ENCODE results near the gene GAPVD1. TPM values are rescaled to one million over a fixed set of nuclear protein-coding genes. Genes with fewer than 3 reads are reported as not detected.

GAPVD1 gene
- total and polyA plus RNA-seq, 2 of the 13 experiments (the other 11 are each of a cell fraction or from before 2014, with no cell fraction given), result 11.1 to 33.2 TPM

- TF ChIP-seq, protein P1, sequence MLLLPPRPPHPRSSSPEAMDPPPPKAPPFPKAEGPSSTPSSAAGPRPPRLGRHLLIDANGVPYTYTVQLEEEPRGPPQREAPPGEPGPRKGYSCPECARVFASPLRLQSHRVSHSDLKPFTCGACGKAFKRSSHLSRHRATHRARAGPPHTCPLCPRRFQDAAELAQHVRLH (CRISPR knock-in tag; IDR thresholded peaks at IDR 0.05; ENCODE audit: borderline replicate concordance, low read depth), result no peak
- TF ChIP-seq ZNF354B (CRISPR knock-in tag; IDR thresholded peaks at IDR 0.05) (no peak), ZSCAN20 (CRISPR knock-in tag; IDR thresholded peaks at IDR 0.05; ENCODE audit: borderline replicate concordance) (no peak), HNRNPL (IDR thresholded peaks at IDR 0.05; ENCODE audit: low read depth, low read length) (no peak), SMAD3 (CRISPR knock-in tag; IDR thresholded peaks at IDR 0.05) (no peak), MAX (IDR thresholded peaks at IDR 0.05) (peak; percentile 70), HIVEP1 (CRISPR knock-in tag; IDR thresholded peaks at IDR 0.05) (peak; percentile 56; the same call in 1 of the 2 replicates), TBX3 (IDR thresholded peaks at IDR 0.05; ENCODE audit: borderline replicate concordance) (no peak), ZNF101 (CRISPR knock-in tag; IDR thresholded peaks at IDR 0.05; ENCODE audit: borderline replicate concordance, low read depth) (no peak), CHCHD3 (CRISPR knock-in tag; IDR thresholded peaks at IDR 0.05) (no peak), RFX1 (IDR thresholded peaks at IDR 0.05) (no peak), GZF1 (CRISPR knock-in tag; IDR thresholded peaks at IDR 0.05) (0 out of 2 replicates have a peak, but pooled peaks have one; percentile 29), LRRFIP1 (CRISPR knock-in tag; conservative IDR thresholded peaks at IDR 0.05) (no peak), ZNF577 (CRISPR knock-in tag; IDR thresholded peaks at IDR 0.05; ENCODE audit: borderline replicate concordance, low read depth) (0 out of 2 replicates have a peak, but pooled peaks have one; percentile 57), SPEN (CRISPR knock-in tag; IDR thresholded peaks at IDR 0.05; ENCODE audit: low read depth) (peak; percentile 64; the same call in 1 of the 2 replicates), HOXD1 (CRISPR knock-in tag; IDR thresholded peaks at IDR 0.05) (0 out of 2 replicates have a peak, but pooled peaks have one; percentile 33), FOXM1 (CRISPR knock-in tag; IDR thresholded peaks at IDR 0.05) (no peak), ZNF773 (CRISPR knock-in tag; IDR thresholded peaks at IDR 0.05; ENCODE audit: borderline replicate concordance) (peak; percentile 30; the same call in 1 of the 2 replicates), ATF5 (CRISPR knock-in tag; IDR thresholded peaks at IDR 0.05; ENCODE audit: low read depth) (0 out of 2 replicates have a peak, but pooled peaks have one; percentile 70), HOMEZ (CRISPR knock-in tag; IDR thresholded peaks at IDR 0.05; ENCODE audit: low read depth) (no peak)
- TF ChIP-seq, protein P2, sequence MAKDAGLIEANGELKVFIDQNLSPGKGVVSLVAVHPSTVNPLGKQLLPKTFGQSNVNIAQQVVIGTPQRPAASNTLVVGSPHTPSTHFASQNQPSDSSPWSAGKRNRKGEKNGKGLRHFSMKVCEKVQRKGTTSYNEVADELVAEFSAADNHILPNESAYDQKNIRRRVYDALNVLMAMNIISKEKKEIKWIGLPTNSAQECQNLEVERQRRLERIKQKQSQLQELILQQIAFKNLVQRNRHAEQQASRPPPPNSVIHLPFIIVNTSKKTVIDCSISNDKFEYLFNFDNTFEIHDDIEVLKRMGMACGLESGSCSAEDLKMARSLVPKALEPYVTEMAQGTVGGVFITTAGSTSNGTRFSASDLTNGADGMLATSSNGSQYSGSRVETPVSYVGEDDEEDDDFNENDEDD (CRISPR knock-in tag; IDR thresholded peaks at IDR 0.05; ENCODE audit: borderline replicate concordance), result no peak
- TF ChIP-seq, protein P3, sequence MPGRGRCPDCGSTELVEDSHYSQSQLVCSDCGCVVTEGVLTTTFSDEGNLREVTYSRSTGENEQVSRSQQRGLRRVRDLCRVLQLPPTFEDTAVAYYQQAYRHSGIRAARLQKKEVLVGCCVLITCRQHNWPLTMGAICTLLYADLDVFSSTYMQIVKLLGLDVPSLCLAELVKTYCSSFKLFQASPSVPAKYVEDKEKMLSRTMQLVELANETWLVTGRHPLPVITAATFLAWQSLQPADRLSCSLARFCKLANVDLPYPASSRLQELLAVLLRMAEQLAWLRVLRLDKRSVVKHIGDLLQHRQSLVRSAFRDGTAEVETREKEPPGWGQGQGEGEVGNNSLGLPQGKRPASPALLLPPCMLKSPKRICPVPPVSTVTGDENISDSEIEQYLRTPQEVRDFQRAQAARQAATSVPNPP (CRISPR knock-in tag; IDR thresholded peaks at IDR 0.05), result no peak; the same call in 1 of the 2 replicates
Observed at GRCh38 chr9:125261501-125262293, at the start of gene GAPVD1 (continued).
